Measurements from ENCODE around the gene VPREB3. TPM values are rescaled to one million over a fixed set of nuclear protein-coding genes. Genes with fewer than 3 reads are reported as not detected.

Gene VPREB3
- total and polyA plus RNA-seq, 2 of the 8 experiments (the other 6 are each of a cell fraction or from before 2014, with no cell fraction given), result 0.52 to 4.6 TPM

GRCh38 chr22:23786752-23787599 is 32.8 kb upstream of the VPREB3 start, which contains the start of gene SMARCB1 (continued):
- TF ChIP-seq SIN3A (conservative IDR thresholded peaks at IDR 0.05 in 1 of 2, IDR thresholded peaks at IDR 0.05 in 1 of 2; ENCODE audit: low read depth in 1 of 2, low read length in 2 of 2), result no peak
- peak; percentile 93 for TF ChIP-seq TBP (IDR thresholded peaks at IDR 0.05; ENCODE audit: low read depth, low read length)
- peak; percentile 68; the same call in 1 of the 2 replicates for TF ChIP-seq JUND (IDR thresholded peaks at IDR 0.05; ENCODE audit: low read length)
- 0 out of 2 replicates have a peak, but pooled peaks have one; percentile 9 for TF ChIP-seq E2F6 (IDR thresholded peaks at IDR 0.05)
- TF ChIP-seq KDM4A (IDR thresholded peaks at IDR 0.05; ENCODE audit: low read depth, low read length, severe bottlenecking), result peak; percentile 50
- TF ChIP-seq RAD21 (IDR thresholded peaks at IDR 0.05 in 1 of 2, conservative IDR thresholded peaks at IDR 0.05 in 1 of 2; ENCODE audit: low read depth in 2 of 2, low read length in 2 of 2), result peak in 1 of 2 experiments; percentile 11; a peak in 1 of 4 replicates
- TF ChIP-seq SIRT6 (IDR thresholded peaks at IDR 0.05; ENCODE audit: low read length), result no peak
- peak in 1 of 2 experiments; percentile 96; a peak in 2 of 3 replicates for TF ChIP-seq POLR2A (IDR thresholded peaks at IDR 0.05; ENCODE audit: control extremely low read depth in 1 of 2, low read depth in 2 of 2, low read length in 2 of 2)
- peak; percentile 84 for TF ChIP-seq ASH2L (IDR thresholded peaks at IDR 0.05; ENCODE audit: low read length)
- TF ChIP-seq YY1 (IDR thresholded peaks at IDR 0.05; ENCODE audit: low read depth, low read length), result no peak
- peak; percentile 82 for TF ChIP-seq NRF1 (IDR thresholded peaks at IDR 0.05; ENCODE audit: low read depth, low read length)
- TF ChIP-seq TAF7 (optimal IDR thresholded peaks at IDR 0.05; ENCODE audit: borderline replicate concordance, low read depth, low read length), result peak; percentile 41
- TF ChIP-seq EGR1 (IDR thresholded peaks at IDR 0.05; ENCODE audit: borderline replicate concordance, low read depth, low read length), result peak; percentile 52; the same call in 1 of the 2 replicates
- TF ChIP-seq POLR2AphosphoS5 (IDR thresholded peaks at IDR 0.05; ENCODE audit: low read depth, low read length), result peak; percentile 84
- TF ChIP-seq ZNF274 (IDR thresholded peaks at IDR 0.05; ENCODE audit: borderline replicate concordance, extremely low read depth, low read length), result no peak
- no peak for TF ChIP-seq CTBP2 (IDR thresholded peaks at IDR 0.05; ENCODE audit: borderline replicate concordance, insufficient read depth, insufficient read length, low read length)
- TF ChIP-seq SP1 (IDR thresholded peaks at IDR 0.05; ENCODE audit: low read depth, low read length), result peak; percentile 56; the same call in 1 of the 2 replicates
- TF ChIP-seq GABPA (IDR thresholded peaks at IDR 0.05; ENCODE audit: borderline replicate concordance, insufficient read depth, low read length), result no peak
- TF ChIP-seq HDAC6 (IDR thresholded peaks at IDR 0.05; ENCODE audit: low read depth, low read length), result no peak
